ENCODE results near the gene ADARB2.

DNA sequence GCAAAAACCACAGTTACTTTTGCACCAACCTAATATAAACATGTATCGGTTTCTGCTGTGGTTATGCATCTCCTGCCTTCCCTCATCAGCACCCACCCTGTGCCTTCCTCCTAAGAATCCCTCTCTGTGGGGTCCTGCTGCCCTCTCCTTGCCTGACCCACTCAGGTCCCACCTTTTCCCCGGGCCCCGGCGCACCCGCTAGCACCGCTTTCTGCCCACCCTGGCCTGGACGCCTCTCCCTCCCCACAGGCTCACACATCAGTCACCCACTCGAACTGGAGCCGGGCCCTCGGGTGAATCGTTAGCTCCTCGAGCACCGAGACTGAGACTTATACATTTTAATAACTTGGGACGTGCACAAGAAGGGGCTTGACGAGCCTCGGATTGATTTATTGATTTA, 110.5 kb downstream of the ADARB2 start:
- TF ChIP-seq, protein P1, sequence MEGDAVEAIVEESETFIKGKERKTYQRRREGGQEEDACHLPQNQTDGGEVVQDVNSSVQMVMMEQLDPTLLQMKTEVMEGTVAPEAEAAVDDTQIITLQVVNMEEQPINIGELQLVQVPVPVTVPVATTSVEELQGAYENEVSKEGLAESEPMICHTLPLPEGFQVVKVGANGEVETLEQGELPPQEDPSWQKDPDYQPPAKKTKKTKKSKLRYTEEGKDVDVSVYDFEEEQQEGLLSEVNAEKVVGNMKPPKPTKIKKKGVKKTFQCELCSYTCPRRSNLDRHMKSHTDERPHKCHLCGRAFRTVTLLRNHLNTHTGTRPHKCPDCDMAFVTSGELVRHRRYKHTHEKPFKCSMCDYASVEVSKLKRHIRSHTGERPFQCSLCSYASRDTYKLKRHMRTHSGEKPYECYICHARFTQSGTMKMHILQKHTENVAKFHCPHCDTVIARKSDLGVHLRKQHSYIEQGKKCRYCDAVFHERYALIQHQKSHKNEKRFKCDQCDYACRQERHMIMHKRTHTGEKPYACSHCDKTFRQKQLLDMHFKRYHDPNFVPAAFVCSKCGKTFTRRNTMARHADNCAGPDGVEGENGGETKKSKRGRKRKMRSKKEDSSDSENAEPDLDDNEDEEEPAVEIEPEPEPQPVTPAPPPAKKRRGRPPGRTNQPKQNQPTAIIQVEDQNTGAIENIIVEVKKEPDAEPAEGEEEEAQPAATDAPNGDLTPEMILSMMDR (IDR thresholded peaks at IDR 0.05): no peak
- no peak for TF ChIP-seq POLR2A (IDR thresholded peaks at IDR 0.05)
- TF ChIP-seq EP300 (IDR thresholded peaks at IDR 0.05): no peak
- TF ChIP-seq POLR2AphosphoS5 (IDR thresholded peaks at IDR 0.05): no peak
